ENCODE data around the gene SMARCAD1.

The SMARCAD1 gene

DNA sequence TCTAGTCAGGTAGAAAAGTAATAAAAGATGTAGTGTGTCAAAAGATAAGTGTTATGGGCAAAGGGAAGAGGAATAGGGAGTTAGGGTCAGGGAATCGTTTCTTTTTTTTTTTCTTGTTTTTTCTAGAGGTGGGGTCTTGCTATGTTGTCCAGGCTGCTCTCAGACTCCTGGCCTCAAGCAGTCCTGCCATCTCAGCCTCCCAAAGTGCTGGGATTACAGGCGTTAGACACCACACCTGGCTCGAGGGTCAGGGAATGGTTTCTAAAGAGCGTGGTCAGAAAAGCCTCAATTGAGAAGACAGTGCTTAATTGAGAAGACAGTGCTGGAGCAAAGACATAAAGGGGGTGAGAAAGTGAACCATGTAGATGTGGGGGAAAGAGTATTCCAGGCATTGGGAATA, 19.1 kb downstream of the SMARCAD1 start:
- Histone ChIP-seq H2AK5ac (ENCODE audit: low read length) (no peak overlapping the region), H4K8ac (ENCODE audit: low read depth, low read length) (no peak overlapping the region), H3K9ac (ENCODE audit: low read length) (no peak overlapping the region), H3K4me3 (ENCODE audit: low read depth, low read length) (no peak overlapping the region), H2BK12ac (ENCODE audit: low read length) (no peak overlapping the region), H2BK5ac (ENCODE audit: low read depth, low read length, poor library complexity) (no peak overlapping the region), H3K4ac (ENCODE audit: low read depth, low read length) (no peak overlapping the region), H3K27ac (ENCODE audit: low read depth, low read length) (no peak overlapping the region), H3K18ac (ENCODE audit: low read length) (no peak overlapping the region), H3K4me2 (ENCODE audit: low read length) (no peak overlapping the region), H4K12ac (ENCODE audit: low read depth, low read length) (no peak overlapping the region), H3K9me3 (ENCODE audit: insufficient read depth, low read depth, low read length) (no peaks in the 10 kb centered on the region), H3K79me2 (ENCODE audit: control insufficient read depth, insufficient read depth, low read length, poor library complexity) (no peaks in the 10 kb centered on the region), H3K4me1 (ENCODE audit: control insufficient read depth in 1 of 2, insufficient read depth in 2 of 2, low read length in 2 of 2) (no peaks in the 10 kb centered on the region), H3K27me3 (ENCODE audit: insufficient read depth, low read length) (no peaks in the 10 kb centered on the region), H3K79me1 (ENCODE audit: low read length) (no peaks in the 10 kb centered on the region), H4K91ac (ENCODE audit: low read depth, low read length) (no peak overlapping the region), H3K14ac (ENCODE audit: low read length) (no peak overlapping the region), H3K36me3 (ENCODE audit: control insufficient read depth in 1 of 2, insufficient read depth in 2 of 2, low read length in 2 of 2) (peaks cover 1 to 3% of the 10 kb centered on the region in 2 experiments), H3K23ac (ENCODE audit: low read length) (no peak overlapping the region), H2AFZ (ENCODE audit: insufficient read depth, low read length, poor library complexity) (no peak overlapping the region), H2BK120ac (ENCODE audit: insufficient read depth, low read length, poor library complexity) (no peak overlapping the region)
- DNase-seq = no peak
- WGBS (ENCODE audit: extremely low coverage, insufficient coverage, insufficient read length) = no CpG with 5 or more reads among the region's 4 CpGs

DNA sequence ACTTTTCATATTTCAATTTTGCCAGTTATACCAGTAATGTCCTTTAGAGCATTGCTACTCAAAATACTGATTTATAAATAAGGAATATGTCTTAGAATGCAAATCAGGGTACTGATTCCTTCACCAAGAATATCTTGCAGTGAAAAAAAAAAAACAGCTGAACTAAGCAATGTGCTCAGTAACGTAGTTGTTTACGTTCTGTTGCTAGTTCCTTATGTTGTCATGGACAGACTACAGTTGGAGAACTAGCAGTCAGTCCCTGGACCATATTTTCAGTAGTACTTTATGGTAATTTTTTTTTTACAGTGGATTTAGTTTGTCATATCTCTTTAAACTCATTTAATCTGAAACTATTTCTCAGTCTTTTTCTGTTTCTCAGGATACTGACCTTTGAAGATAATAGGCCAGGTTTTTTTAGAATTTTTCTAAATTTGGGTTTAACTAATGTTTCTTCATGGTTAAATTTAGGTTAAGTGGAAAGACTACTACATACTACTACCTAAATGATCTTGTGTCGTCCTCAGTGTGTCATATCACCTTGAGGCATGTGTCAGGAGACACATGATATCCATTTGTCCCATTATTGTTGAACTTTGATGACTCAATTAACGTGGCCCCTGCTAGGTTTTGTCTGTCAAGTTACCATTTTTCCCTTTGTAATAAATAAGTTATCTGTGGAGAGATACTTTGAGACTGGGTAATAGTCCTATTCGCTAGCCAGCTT, 21.0 kb downstream of the SMARCAD1 start:
- no peak overlapping the region for H3K23ac ChIP-seq (ENCODE audit: low read length)
- no peak overlapping the region for H3K9ac ChIP-seq (ENCODE audit: low read length)
- peaks cover 3 to 5% of the 10 kb centered on the region in 2 experiments for H3K36me3 ChIP-seq (ENCODE audit: control insufficient read depth in 1 of 2, insufficient read depth in 2 of 2, low read length in 2 of 2)
- no peaks in the 10 kb centered on the region for H3K79me2 ChIP-seq (ENCODE audit: control insufficient read depth, insufficient read depth, low read length, poor library complexity)
- no peak for DNase-seq
- no peaks in the 10 kb centered on the region for H3K9me3 ChIP-seq (ENCODE audit: insufficient read depth, low read depth, low read length)
- H3K27ac ChIP-seq (ENCODE audit: low read depth, low read length) = no peak overlapping the region
- H3K27me3 ChIP-seq (ENCODE audit: insufficient read depth, low read length) = no peaks in the 10 kb centered on the region
- no peak overlapping the region for H2BK12ac ChIP-seq (ENCODE audit: low read length)
- no peak overlapping the region for H2BK5ac ChIP-seq (ENCODE audit: low read depth, low read length, poor library complexity)
- H3K14ac ChIP-seq (ENCODE audit: low read length) = no peak overlapping the region
- no peak overlapping the region for H2AK5ac ChIP-seq (ENCODE audit: low read length)
- no peak overlapping the region for H2BK120ac ChIP-seq (ENCODE audit: insufficient read depth, low read length, poor library complexity)
- H3K18ac ChIP-seq (ENCODE audit: low read length) = no peak overlapping the region
- H3K4ac ChIP-seq (ENCODE audit: low read depth, low read length) = no peak overlapping the region
- H4K12ac ChIP-seq (ENCODE audit: low read depth, low read length) = no peak overlapping the region
- H4K91ac ChIP-seq (ENCODE audit: low read depth, low read length) = no peak overlapping the region
- H4K8ac ChIP-seq (ENCODE audit: low read depth, low read length) = no peak overlapping the region
- no CpG with 5 or more reads among the region's 5 CpGs for WGBS (ENCODE audit: extremely low coverage, insufficient coverage, insufficient read length)
- H3K4me2 ChIP-seq (ENCODE audit: low read length) = no peak overlapping the region
- no peak overlapping the region for H2AFZ ChIP-seq (ENCODE audit: insufficient read depth, low read length, poor library complexity)
- no peaks in the 10 kb centered on the region for H3K4me1 ChIP-seq (ENCODE audit: control insufficient read depth in 1 of 2, insufficient read depth in 2 of 2, low read length in 2 of 2)
- no peak overlapping the region for H3K4me3 ChIP-seq (ENCODE audit: low read depth, low read length)
- H3K79me1 ChIP-seq (ENCODE audit: low read length) = no peaks in the 10 kb centered on the region

DNA sequence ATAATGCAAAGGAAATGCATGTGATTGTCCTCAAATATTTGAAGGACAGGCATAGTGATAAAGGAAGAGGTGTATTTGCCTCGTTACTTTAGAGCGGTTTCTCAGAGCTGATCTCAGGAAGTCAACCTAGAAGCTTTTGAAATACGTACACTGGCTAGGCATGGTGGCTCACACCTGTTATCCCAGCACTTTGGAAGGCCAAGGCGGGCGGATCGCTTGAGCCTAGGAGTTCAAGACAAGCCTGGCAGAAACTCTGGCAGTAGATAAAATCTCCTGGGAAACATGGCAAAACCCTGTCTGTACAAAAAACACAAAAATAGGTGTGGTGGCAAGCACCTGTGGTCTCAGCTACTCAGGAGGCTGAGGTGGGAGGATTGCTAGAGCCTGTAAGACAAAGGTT, 24.9 kb downstream of the SMARCAD1 start:
- Histone ChIP-seq H3K14ac (ENCODE audit: low read length) (no peak overlapping the region), H3K79me1 (ENCODE audit: low read length) (no peaks in the 10 kb centered on the region), H3K4ac (ENCODE audit: low read depth, low read length) (no peak overlapping the region), H4K91ac (ENCODE audit: low read depth, low read length) (no peak overlapping the region), H3K4me3 (ENCODE audit: low read depth, low read length) (no peak overlapping the region), H2BK5ac (ENCODE audit: low read depth, low read length, poor library complexity) (no peak overlapping the region), H2BK12ac (ENCODE audit: low read length) (no peak overlapping the region), H3K4me2 (ENCODE audit: low read length) (no peak overlapping the region), H3K23ac (ENCODE audit: low read length) (no peak overlapping the region), H3K9ac (ENCODE audit: low read length) (no peak overlapping the region), H4K12ac (ENCODE audit: low read depth, low read length) (no peak overlapping the region), H3K9me3 (ENCODE audit: insufficient read depth, low read depth, low read length) (no peaks in the 10 kb centered on the region), H3K18ac (ENCODE audit: low read length) (no peak overlapping the region), H4K8ac (ENCODE audit: low read depth, low read length) (no peak overlapping the region), H3K36me3 (ENCODE audit: control insufficient read depth in 1 of 2, insufficient read depth in 2 of 2, low read length in 2 of 2) (peaks cover 3 to 5% of the 10 kb centered on the region in 2 experiments), H3K27me3 (ENCODE audit: insufficient read depth, low read length) (no peaks in the 10 kb centered on the region), H2BK120ac (ENCODE audit: insufficient read depth, low read length, poor library complexity) (no peak overlapping the region), H3K27ac (ENCODE audit: low read depth, low read length) (no peak overlapping the region), H3K79me2 (ENCODE audit: control insufficient read depth, insufficient read depth, low read length, poor library complexity) (no peaks in the 10 kb centered on the region), H2AK5ac (ENCODE audit: low read length) (no peak overlapping the region), H2AFZ (ENCODE audit: insufficient read depth, low read length, poor library complexity) (no peak overlapping the region), H3K4me1 (ENCODE audit: control insufficient read depth in 1 of 2, insufficient read depth in 2 of 2, low read length in 2 of 2) (no peaks in the 10 kb centered on the region)
- DNase-seq = no peak
- no CpG with 5 or more reads among the region's 6 CpGs for WGBS (ENCODE audit: extremely low coverage, insufficient coverage, insufficient read length)

DNA sequence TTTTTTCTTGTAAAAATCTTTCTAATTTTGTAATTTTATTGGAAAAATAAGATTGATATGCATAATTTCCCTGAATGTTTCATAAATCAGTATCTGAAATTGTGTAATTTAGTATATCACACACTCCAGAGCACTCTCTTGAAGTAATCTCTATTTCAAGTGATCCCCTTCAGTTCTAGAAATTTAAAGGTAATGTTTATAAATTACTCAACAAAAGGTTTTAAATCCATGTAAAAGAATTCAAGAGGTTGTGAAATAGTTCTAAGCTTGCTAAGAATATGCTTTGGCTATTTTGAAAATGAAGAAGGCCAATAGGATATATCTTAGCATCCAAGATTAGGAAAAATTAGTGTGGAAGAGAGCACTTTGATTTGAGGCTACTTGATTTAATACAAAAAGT, 28.2 kb downstream of the SMARCAD1 start:
- H4K8ac ChIP-seq (ENCODE audit: low read depth, low read length) = no peak overlapping the region
- no peak overlapping the region for H3K4me2 ChIP-seq (ENCODE audit: low read length)
- no peak overlapping the region for H2AFZ ChIP-seq (ENCODE audit: insufficient read depth, low read length, poor library complexity)
- H3K9ac ChIP-seq (ENCODE audit: low read length) = no peak overlapping the region
- H3K9me3 ChIP-seq (ENCODE audit: insufficient read depth, low read depth, low read length) = no peaks in the 10 kb centered on the region
- no peak overlapping the region for H4K12ac ChIP-seq (ENCODE audit: low read depth, low read length)
- H3K4me1 ChIP-seq (ENCODE audit: control insufficient read depth in 1 of 2, insufficient read depth in 2 of 2, low read length in 2 of 2) = no peaks in the 10 kb centered on the region
- H3K18ac ChIP-seq (ENCODE audit: low read length) = no peak overlapping the region
- H3K79me1 ChIP-seq (ENCODE audit: low read length) = no peaks in the 10 kb centered on the region
- H2BK12ac ChIP-seq (ENCODE audit: low read length) = no peak overlapping the region
- no peak for DNase-seq
- H3K4ac ChIP-seq (ENCODE audit: low read depth, low read length) = no peak overlapping the region
- H3K27ac ChIP-seq (ENCODE audit: low read depth, low read length) = no peak overlapping the region
- H3K79me2 ChIP-seq (ENCODE audit: control insufficient read depth, insufficient read depth, low read length, poor library complexity) = no peaks in the 10 kb centered on the region
- no peak overlapping the region for H3K4me3 ChIP-seq (ENCODE audit: low read depth, low read length)
- no peak overlapping the region for H2BK5ac ChIP-seq (ENCODE audit: low read depth, low read length, poor library complexity)
- H2AK5ac ChIP-seq (ENCODE audit: low read length) = no peak overlapping the region
- no peak overlapping the region for H4K91ac ChIP-seq (ENCODE audit: low read depth, low read length)
- no peaks in the 10 kb centered on the region for H3K27me3 ChIP-seq (ENCODE audit: insufficient read depth, low read length)
- no peak overlapping the region for H3K14ac ChIP-seq (ENCODE audit: low read length)
- no peak overlapping the region for H3K23ac ChIP-seq (ENCODE audit: low read length)
- H3K36me3 ChIP-seq (ENCODE audit: control insufficient read depth in 1 of 2, insufficient read depth in 2 of 2, low read length in 2 of 2) = peaks cover 3 to 5% of the 10 kb centered on the region in 2 experiments
- no peak overlapping the region for H2BK120ac ChIP-seq (ENCODE audit: insufficient read depth, low read length, poor library complexity)

Measured in trophoblast cell (in vitro differentiated cells and primary cell).